GM19452 (cell line): ENCODE data around the gene DNAH10.
"Not testable (repeated sequence)": the region's sequence is repeated elsewhere in the genome, so short reads cannot be mapped to it uniquely, and the experiment has no call there.

Source experiments
- ATAC-seq: cut with Tn5 transposase; IDR thresholded peaks from one replicate; pipeline ENCODE4 v1.9.1; 2021; ENCODE audit not compliant: unreplicated experiment

Gene DNAH10

GRCh38 chr12:123945287-123946151 is 183.4 kb downstream of the DNAH10 start:
- ATAC-seq = no peak

GRCh38 chr12:123946152-123946515 is 184.0 kb downstream of the DNAH10 start:
- no peak for ATAC-seq

DNA sequence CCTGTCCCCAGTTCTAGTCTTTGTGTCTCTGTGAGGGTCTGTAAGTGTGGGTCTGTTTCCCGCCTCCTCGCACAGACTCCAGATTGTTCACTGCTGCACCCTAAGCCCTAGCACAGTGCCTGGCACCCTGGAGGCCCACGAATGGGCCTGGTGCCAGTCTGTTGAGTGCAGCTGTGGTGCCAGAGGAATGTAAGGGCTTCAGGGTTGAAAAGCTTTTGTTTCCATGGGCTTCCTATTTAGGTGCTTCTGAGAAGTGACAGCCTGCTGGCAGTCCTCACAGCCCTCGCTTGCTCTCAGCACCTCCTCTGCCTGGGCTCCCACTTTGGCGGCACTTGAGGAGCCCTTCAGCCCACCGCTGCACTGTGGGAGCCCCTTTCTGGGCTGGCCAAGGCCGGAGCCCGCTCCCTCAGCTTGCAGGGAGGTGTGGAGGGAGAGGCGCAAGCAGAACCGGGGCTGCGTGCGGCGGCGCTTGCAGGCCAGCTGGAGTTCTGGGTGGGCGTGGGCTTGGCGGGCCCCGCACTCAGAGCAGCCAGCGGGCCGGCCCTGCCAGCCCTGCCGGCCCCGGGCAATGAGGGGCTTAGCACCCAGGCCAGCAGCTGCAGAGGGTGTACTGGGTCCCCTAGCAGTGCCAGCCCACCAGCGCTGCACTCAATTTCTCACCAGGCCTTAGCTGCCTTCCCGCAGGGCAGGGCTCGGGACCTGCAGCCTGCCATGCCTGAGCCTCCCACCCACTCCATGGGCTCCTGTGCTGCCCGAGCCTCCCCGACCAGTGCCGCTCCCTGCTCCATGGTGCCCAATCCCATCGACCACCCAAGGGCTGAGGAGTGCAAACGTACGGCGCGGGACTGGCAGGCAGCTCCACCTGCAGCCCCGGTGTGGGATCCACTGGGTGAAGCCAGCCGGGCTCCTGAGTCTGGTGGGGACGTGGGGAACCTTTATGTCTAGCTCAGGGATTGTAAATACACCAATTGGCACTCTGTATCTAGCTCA is 184.7 kb downstream of the DNAH10 start:
- not testable (repeated sequence) for ATAC-seq

DNA sequence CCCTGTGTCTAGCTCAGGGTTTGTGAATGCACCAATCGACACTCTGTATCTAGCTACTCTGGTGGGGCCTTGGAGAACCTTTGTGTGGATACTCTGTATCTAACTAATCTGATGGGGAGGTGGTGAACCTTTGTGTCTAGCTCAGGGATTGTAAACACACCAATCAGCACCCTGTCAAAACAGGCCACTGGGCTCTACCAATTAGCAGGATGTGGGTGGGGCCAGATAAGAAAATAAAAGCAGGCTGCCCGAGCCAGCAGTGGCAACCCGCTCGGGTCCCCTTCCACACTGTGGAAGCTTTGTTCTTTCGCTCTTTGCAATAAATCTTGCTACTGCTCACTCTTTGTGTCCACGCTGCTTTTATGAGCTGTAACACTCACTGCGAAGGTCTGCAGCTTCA is 185.4 kb downstream of the DNAH10 start:
- ATAC-seq = not testable (repeated sequence)

DNA sequence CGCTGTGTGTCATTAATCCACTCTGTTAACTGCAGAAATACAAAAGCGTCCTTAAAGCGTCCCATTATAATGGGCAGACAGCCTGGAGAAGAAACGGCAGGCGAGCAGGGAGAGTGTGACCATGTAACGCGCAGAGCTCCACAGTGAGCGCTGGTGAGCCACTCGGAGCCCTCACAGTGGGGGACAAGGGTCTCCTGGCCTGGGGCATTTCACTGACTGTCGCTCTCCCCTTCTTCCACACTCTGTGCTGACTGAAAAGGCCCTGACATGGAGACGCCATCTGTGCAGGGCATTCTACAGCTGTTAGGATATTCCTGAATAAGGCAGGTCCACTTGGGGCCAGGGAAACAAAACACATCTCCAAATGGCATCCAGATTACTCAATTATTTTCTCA is 186.3 kb downstream of the DNAH10 start:
- ATAC-seq = no peak

DNA sequence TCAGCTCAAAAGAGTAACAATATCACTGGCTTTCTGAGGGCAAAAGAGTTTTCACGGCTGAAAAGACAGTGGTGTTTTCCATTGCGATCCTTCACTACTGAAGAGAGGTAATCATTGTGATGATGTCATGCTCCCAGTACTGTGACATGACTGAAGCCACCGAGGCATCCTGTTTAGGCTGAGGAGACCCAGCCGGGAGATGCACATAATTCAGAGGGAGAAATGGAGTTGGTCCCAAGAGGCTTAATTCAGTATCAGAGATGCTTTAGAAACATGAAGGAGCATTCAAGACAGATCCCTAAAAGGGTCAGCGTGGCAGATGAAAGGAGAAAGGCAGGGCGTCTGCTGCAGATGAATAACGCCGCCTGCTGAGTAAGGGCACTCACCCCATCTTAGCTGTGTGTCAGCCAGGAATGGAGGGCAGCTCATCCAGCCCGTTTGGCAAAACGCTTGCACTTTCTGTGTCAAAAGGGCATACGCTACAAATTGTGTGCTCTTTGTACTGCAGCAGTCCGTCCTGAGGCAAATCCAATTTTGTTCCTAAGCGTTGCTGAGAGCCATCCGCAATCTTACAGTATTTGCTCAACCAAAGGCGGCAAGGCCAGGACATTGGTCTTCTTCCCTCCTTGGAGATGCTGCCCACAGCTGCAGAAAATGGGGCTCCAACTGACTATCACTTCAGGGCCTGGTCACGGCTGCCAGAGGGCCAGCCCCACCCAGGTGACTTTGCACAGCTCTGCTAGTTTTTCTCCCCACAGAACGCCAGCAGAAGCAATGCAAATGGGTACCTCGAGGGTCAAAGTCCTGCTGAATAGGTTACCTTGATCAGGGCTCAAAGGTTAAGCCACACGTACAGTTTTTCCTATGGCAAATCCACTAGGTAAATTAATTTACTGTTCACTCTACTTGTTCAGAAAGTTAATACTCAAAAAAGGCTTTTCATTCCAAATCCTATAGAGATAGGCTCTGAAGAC is 187.0 kb downstream of the DNAH10 start:
- ATAC-seq = no peak

- no peak for ATAC-seq
Measured at GRCh38 chr12:123949770-123950165, 187.7 kb downstream of the DNAH10 start.

GRCh38 chr12:123950476-123951349 is 188.6 kb downstream of the DNAH10 start:
- no peak for ATAC-seq

DNA sequence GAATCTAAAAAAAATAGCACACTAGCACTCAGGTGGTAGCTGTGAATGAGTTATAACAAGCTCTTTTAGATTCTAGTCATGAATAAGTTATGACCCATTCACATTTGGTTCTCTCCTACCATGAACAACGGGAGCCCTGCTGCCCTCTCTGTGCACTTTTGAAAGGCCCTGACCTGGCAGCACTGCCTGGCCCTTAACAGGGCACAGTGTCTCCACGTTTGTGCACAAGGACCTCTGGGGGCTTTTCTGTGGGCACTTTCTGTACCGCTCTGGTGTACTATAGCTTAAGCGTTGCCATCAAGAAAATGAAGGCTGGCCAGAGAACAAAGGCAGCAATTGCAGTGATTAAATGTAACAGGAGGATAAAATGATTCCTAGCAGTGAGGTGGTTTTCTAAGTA is 189.4 kb downstream of the DNAH10 start:
- ATAC-seq = no peak

DNA sequence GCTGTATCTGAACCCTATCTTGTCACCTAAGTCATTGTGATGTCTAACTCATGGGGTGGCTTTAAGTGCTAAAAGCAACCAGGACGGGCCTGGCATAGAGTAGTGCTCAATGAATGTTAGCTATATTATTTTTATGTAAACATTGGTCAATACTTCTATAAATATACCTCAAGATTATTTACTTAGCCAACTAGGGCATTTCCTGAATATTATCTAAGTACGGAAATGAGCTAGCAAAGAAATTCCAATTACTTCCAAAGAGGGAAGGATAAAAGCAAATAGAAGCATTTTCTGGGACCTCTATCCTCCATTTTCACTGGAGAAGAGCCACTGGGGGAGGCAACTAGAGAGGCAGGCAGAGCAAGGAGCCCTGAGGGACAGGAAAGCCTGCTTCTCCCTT is 189.9 kb downstream of the DNAH10 start:
- no peak for ATAC-seq

DNA sequence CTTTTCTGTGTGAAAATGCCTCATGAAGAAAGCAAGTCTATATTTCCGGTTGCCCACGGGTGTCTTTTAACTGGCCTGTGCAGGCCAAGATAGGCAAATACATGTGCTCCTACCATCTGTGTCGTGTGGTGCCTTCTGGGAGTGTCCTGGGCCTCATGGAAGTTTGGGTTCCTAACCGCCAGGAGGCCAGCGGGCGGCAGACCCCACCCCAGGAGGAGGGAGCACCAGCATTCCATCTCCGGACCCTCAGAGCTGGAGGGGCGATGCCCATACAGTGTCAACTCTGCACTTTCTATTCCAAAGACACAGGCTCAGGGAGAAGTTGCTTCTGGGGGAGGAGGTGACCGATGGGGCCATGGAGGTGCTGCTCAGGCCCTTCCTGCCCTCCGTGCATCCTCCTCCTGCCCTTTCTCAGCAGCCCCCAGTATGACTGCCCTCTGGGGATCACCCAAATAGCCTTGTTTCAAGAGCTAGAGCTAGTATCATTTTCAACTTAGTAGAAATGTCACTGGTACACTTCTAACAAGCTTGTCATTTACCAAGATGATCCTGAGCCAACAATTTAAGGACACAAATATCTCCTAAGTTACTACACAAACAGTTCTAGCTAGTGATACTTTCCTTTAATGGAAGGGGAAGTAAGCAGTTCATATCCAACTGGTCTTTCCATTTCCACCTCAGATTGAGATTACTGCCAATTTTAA is 192.7 kb downstream of the DNAH10 start:
- ATAC-seq = no peak

DNA sequence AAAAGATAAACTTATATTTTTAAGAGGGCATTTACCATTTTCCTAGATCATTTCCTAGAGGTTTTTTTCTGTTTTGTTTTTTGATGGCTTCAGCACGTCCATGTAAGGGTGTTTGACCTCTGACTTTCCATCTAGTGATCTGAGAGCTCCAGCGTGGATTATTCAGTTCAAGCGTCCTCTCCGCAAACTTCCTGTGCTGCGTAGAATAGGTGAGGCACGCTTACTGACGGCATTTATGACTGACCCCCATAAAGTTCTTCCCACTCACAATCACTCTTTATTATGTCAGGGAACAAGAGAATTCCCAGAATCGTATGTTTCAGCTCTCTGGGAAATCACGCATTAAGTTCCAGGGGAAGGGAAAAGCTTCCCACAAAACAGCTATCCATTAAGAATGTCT is 194.1 kb downstream of the DNAH10 start:
- ATAC-seq = no peak

DNA sequence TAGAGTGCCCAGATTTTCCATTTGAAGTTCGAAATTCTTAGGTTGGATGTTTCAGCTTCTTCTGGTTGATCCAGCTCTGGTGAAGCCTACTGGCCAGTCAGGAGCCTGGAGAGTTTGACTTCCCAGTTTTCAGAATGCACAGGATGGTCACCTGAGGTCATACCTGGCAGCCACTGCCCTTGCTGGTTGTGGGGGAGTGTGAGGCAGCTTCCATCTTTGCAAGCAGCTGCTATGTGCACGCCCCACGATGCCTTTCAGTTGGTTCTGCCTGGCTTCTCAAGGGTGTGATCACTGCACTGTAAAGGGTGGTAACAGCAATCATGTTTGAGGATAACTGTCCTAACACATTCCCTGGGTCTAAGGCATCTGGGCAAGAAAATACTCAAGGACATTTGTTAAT is 195.1 kb downstream of the DNAH10 start:
- ATAC-seq = no peak

- no peak for ATAC-seq
Measured at GRCh38 chr12:123958462-123958861, 196.4 kb downstream of the DNAH10 start.

DNA sequence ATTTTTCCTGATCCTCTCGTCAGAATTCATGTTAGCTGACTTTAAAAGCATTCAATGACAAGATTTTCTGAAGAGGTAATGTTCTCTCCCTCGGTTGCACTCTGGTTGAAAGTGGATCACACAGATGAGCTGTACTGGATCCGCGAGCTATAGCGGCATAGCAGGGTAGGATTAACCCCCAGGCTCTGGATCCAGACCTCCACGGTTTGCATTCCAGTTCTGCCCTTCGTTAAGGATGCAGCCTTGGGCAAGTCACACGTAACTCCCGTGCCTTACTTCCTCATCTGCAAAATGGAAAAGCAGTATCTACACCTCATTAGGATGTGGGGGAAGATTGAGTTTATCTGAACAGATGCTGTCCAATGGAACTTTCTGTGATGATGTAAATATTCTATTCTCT is 196.8 kb downstream of the DNAH10 start:
- no peak for ATAC-seq

GRCh38 chr12:123960029-123960735 is 198.1 kb downstream of the DNAH10 start:
- no peak for ATAC-seq

DNA sequence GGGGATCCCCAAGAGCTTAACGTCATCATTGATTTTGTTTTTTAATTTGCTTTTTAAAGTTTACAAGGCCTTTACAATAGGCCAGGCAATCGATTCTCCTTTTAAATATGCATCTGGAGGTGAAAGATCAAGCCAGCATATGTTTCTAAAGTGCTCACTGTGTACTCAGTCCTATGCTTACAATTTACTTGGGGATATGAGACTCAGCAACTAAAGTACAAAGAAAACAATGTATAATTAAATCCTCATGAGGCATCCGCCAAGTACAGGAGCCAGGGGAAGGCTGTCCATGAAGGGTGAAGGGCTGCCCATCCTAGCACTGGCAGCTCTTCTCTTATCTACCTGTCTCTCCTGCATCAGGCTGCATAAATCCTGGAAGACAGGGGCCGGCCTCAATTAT is 198.8 kb downstream of the DNAH10 start:
- ATAC-seq = no peak

GRCh38 chr12:123961585-123962345 is 199.7 kb downstream of the DNAH10 start:
- no peak for ATAC-seq
